GM06990 (cell line): ENCODE data around the gene PRKG2.

Source experiments
- DNase-seq: peaks from one replicate; pipeline ENCODE4 v3.0.0-alpha.2; 2011; ENCODE audit not compliant: insufficient read length; ENCODE audit errors: extremely low read depth
- H3K27me3 ChIP-seq: replicated peaks from 2 replicates; pipeline ENCODE4 v1.6.0; 2011; ENCODE audit warnings: low read length; ENCODE audit not compliant: control insufficient read depth, insufficient read depth
- H3K36me3 ChIP-seq: 2 replicates; pipeline ENCODE4 v1.5.1; 2011; ENCODE audit warnings: low read length; ENCODE audit not compliant: control insufficient read depth, insufficient read depth
- H3K4me3 ChIP-seq: replicated peaks from 2 replicates; pipeline ENCODE4 v1.5.1; 2011; ENCODE audit warnings: low read depth, mild to moderate bottlenecking, control low read depth, low read length
- TF ChIP-seq, protein P1 (sequence below): IDR thresholded peaks from 2 replicates; pipeline ENCODE4 v1.5.1; 2011; ENCODE audit warnings: low read length, control low read depth, mild to moderate bottlenecking, inconsistent platforms; ENCODE audit not compliant: insufficient read depth, poor library complexity, severe bottlenecking

The PRKG2 gene

DNA sequence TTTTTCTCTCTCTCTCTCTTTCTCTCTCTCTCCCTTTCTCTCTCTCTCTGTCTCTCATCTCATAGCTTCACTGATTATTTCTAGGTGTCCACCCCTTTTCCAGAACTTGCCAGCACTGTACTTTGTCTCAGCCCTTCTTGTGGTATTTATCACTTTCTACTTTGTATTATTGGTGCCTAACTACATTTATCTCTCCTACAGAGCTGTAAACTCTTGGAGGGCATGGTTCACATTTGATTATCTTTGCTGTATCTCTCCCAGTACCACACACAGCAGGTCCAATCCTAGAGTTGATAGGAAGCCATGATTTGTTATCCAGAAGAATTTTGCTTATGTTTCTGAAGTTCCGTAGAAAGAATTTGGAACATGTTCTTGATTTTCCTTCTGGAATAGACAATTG, 5.2 kb upstream of the PRKG2 start:
- DNase-seq, result no peak
- TF ChIP-seq, protein P1, sequence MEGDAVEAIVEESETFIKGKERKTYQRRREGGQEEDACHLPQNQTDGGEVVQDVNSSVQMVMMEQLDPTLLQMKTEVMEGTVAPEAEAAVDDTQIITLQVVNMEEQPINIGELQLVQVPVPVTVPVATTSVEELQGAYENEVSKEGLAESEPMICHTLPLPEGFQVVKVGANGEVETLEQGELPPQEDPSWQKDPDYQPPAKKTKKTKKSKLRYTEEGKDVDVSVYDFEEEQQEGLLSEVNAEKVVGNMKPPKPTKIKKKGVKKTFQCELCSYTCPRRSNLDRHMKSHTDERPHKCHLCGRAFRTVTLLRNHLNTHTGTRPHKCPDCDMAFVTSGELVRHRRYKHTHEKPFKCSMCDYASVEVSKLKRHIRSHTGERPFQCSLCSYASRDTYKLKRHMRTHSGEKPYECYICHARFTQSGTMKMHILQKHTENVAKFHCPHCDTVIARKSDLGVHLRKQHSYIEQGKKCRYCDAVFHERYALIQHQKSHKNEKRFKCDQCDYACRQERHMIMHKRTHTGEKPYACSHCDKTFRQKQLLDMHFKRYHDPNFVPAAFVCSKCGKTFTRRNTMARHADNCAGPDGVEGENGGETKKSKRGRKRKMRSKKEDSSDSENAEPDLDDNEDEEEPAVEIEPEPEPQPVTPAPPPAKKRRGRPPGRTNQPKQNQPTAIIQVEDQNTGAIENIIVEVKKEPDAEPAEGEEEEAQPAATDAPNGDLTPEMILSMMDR, result no peak
- H3K27me3 ChIP-seq, result no peaks in the 10 kb centered on the region; the same call in none of the 2 replicates

DNA sequence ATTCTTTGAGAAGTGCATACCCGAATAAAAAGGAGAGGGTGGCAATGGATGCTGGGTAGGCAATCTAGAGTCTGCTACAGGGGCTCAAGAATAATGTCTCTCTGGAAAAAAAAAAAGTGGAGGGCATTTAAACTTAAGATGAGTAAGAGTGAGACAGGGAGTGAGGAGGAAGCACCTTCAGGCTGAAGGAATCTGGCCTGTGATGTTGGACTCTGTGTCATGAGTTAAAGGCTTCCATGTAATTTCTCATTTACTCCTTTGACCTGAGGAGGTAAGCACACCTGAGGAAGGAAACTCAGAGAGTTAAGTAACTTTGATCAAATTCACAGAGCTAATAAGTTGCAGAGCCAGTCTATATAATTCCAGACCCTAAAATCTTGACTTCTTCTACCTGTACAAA, 3.2 kb upstream of the PRKG2 start:
- no peak for DNase-seq
- Histone ChIP-seq H3K4me3 (no peak overlapping the region), H3K36me3 (no peaks in the 10 kb centered on the region), H3K27me3 (no peaks in the 10 kb centered on the region; the same call in none of the 2 replicates)
- TF ChIP-seq, protein P1, result no peak

More for the DNA sequence above, 5.2 kb upstream of the PRKG2 start:
- Histone ChIP-seq H3K36me3 (no peaks in the 10 kb centered on the region), H3K4me3 (no peak overlapping the region)

DNA sequence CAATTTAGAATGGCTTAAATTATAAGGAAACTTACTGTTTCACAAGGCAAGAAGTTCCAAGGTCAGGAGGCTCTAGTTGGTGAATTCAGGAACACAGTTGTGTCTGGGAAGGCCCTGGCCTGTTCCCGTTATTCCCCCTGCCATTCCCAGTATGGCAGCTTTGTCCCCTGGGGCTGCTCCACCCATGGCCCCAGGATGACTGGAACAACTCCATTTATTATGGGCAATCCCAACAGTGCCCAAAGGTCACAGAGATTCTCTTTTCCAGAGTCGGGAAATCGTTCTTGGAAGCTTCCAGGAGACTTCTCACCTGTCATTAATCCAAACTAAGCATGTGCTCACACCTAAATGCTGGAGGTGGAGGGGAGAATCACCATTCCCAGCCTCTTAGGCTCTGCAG, 2.8 kb upstream of the PRKG2 start:
- Histone ChIP-seq H3K36me3 (no peaks in the 10 kb centered on the region), H3K4me3 (no peak overlapping the region), H3K27me3 (no peaks in the 10 kb centered on the region; the same call in none of the 2 replicates)
- TF ChIP-seq, protein P1, result no peak
- no peak for DNase-seq

DNA sequence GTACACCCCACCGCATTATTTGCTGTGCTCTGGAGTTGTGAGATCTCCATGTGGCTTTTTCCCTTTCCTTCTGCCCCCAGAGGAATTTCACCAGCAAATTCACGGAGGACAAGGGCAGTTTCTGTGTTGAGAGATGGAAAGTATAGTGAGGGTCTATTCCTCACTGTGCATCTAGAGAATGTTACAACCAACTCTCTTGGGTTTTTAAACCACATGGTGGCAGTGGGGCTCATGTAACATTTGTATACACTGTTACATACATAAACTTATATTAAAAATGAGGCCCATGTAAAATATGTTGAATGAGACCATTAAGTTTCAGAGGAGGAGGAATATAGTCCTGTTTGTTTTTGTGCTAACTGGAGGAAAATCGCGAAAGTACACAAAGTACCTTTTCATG, 909 bp upstream of the PRKG2 start:
- H3K4me3 ChIP-seq, result no peak overlapping the region
- H3K27me3 ChIP-seq, result no peaks in the 10 kb centered on the region; the same call in none of the 2 replicates
- DNase-seq, result no peak
- H3K36me3 ChIP-seq, result no peaks in the 10 kb centered on the region
- TF ChIP-seq, protein P1, result no peak

DNA sequence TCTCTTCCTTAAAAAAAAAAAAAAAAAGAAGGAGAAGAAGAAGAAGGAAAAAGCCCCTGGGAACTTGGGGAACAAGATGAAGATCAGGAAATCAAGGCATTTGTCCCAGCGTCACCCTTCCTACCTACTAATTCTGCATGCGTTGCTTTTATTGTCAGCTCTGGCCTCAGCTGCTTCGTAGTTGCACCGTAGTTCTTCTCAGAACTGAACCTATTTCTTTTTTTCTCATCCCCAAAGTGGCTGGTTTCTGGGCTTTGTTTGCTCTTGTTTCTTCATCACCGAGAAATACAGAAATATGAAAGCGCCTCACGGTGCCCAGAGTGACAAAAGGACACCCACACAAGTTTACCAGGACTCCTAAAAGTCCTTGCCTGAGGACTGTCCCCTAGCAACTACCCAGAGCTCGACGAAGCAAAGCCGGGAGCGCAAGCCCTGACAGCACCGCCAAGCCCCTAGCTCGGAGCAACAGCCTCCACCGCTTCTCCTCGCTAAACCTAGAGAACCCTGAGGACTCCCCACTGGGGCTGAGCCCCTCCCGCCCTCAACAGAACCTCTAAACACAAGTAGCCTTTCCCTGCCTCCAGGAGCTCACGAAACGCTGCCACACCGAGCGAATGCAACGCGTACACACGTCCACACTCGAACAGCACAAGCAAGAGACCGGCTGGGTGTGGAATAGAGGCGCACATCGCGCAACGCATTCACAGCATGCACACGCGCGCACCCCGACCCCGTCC, 710 bp downstream of the PRKG2 start:
- no peak overlapping the region for H3K4me3 ChIP-seq
- DNase-seq, result no peak
- TF ChIP-seq, protein P1, result no peak
- H3K27me3 ChIP-seq, result no peaks in the 10 kb centered on the region; the same call in none of the 2 replicates
- H3K36me3 ChIP-seq, result no peaks in the 10 kb centered on the region
